Tibial nerve (tissue), 4 donors: Measurements from ENCODE around the gene SIVA1.

Experiments
- CTCF ChIP-seq, 5 experiments: fragments of 200-600 bp in 3 of 5; fragments of 450-650 bp in 2 of 5; sonication (generic) in 3 of 5; IDR thresholded peaks; one replicate each; pipeline ENCODE4 v1.5.1; 2016 to 2019; ENCODE audit warnings: antibody characterized with exemption in 5 of 5, mild to moderate bottlenecking in 3 of 5, moderate library complexity in 2 of 5
- EP300 ChIP-seq, 2 donors: sonication (generic); formaldehyde crosslinking; IDR thresholded peaks; one replicate each; pipeline ENCODE4 v1.6.1; 2017; ENCODE audit warnings: antibody characterized with exemption in 2 of 2, mild to moderate bottlenecking in 1 of 2
- POLR2A ChIP-seq, 2 donors: fragments of 450-650 bp; IDR thresholded peaks; one replicate each; pipeline ENCODE4 v1.6.1; 2017; ENCODE audit warnings: antibody characterized with exemption in 2 of 2, mild to moderate bottlenecking in 2 of 2, moderate library complexity in 2 of 2

- TF ChIP-seq EP300 (IDR thresholded peaks at IDR 0.05) (no peak), CTCF (IDR thresholded peaks at IDR 0.05) (peak in 4 of 5 experiments; percentile 10 to 40 (median 28)), POLR2A (IDR thresholded peaks at IDR 0.05) (no peak)
These were observed 17.9 kb downstream of the SIVA1 start for GRCh38 chr14:104770851-104771272.
